Kidney (tissue), 14 donors: ENCODE measurements around the gene ST3GAL5. TPM values are rescaled to one million over a fixed set of nuclear protein-coding genes. Genes with fewer than 3 reads are reported as not detected.
A peak's percentile ranks its signal among the peaks of the same experiment; 100 is the strongest.

Experiments used
- DNase-seq, 5 donors: peaks; one replicate each; pipeline ENCODE4 v3.0.0-alpha.2; 2013 to 2020
- FAIRE-seq: peaks from 2 replicates; lab custom pipeline; 2012; peaks lifted over from hg19 to GRCh38; lab: Jason Lieb, UNC
- H3K27ac ChIP-seq, 2 donors: one replicate each; pipeline ENCODE4 v1.7.0; 2013; ENCODE audit warnings: low read depth in 2 of 2, low read length in 2 of 2, inconsistent platforms in 1 of 2
- H3K27me3 ChIP-seq: one replicate; pipeline ENCODE4 v1.7.1; 2013; ENCODE audit warnings: low read length, inconsistent platforms; ENCODE audit not compliant: control insufficient read depth, insufficient read depth
- H3K36me3 ChIP-seq, 3 donors: one replicate each; pipeline versions ENCODE4 v1.7.0 to v1.7.1; 2013; ENCODE audit warnings: low read length in 3 of 3, control low read depth in 1 of 3, inconsistent platforms in 1 of 3; ENCODE audit not compliant: insufficient read depth in 3 of 3, control insufficient read depth in 2 of 3
- H3K4me1 ChIP-seq, 3 donors: one replicate each; pipeline versions ENCODE4 v1.7.0 to v1.7.1; 2013; ENCODE audit warnings: low read length in 3 of 3, inconsistent platforms in 1 of 3, low read depth in 1 of 3; ENCODE audit not compliant: control insufficient read depth in 2 of 3, insufficient read depth in 2 of 3
- H3K4me3 ChIP-seq, 3 donors: one replicate each; pipeline versions ENCODE4 v1.7.0 to v1.8.1; 2013; ENCODE audit warnings: low read length in 3 of 3, control low read depth in 1 of 3, inconsistent platforms in 1 of 3
- H3K9ac ChIP-seq, 3 donors: one replicate each; pipeline versions ENCODE4 v1.7.0 to v1.7.1; 2013; ENCODE audit warnings: low read length in 3 of 3, control low read depth in 1 of 3, inconsistent platforms in 1 of 3
- H3K9me3 ChIP-seq, 3 donors: one replicate each; pipeline versions ENCODE4 v1.7.0 to v1.7.1; 2013; ENCODE audit warnings: low read length in 3 of 3, control low read depth in 1 of 3, inconsistent platforms in 1 of 3; ENCODE audit not compliant: control insufficient read depth in 2 of 3, insufficient read depth in 1 of 3
- intact Hi-C: fragments of 100-400 bp; cut with DNase I; formaldehyde crosslinking; loops from one replicate; pipeline ENCODE4 v1.11.1; 2022
- polyA plus RNA-seq: library from polyadenylated mRNA; stranded (reverse); fragments of 350-450 nt; fragmentation: Illumina TruSeq; extraction: RNeasy Lipid Tissue Mini Kit (QIAGEN cat#74804); gene quantifications from one replicate; pipeline ENCODE4 v1.2.3, GENCODE V29; 2014; ENCODE audit warnings: low read depth, low replicate concordance; ENCODE audit not compliant: insufficient read depth
- total RNA-seq: library from RNA; stranded (reverse); fragmentation: NEBNext Ultra II Directional; extraction: Animal tissue kit (Norgen Biotek cat#: 25700); gene quantifications from one replicate; pipeline ENCODE4 v1.2.1, GENCODE V29; 2021
- TF ChIP-seq, protein P1 (sequence below): IDR thresholded peaks from 3 replicates; pipeline ENCODE4 v1.5.1; 2012; ENCODE audit warnings: mild to moderate bottlenecking, moderate library complexity, borderline replicate concordance; ENCODE audit not compliant: insufficient read depth; ENCODE audit errors: extremely low read depth
- donor health status: control.
- donor health status: control.
- donor health status: control.
- donor health status: control.
- donor health status: control.
- donor health status: DM: yes; HTN: yes; CAD: no.
- donor health status: Normal renal cell carcinoma (clear cell type).

ST3GAL5 gene
- total and polyA plus RNA-seq, 2 donors from 2014 or later, result 7.0 to 14.6 TPM

DNA sequence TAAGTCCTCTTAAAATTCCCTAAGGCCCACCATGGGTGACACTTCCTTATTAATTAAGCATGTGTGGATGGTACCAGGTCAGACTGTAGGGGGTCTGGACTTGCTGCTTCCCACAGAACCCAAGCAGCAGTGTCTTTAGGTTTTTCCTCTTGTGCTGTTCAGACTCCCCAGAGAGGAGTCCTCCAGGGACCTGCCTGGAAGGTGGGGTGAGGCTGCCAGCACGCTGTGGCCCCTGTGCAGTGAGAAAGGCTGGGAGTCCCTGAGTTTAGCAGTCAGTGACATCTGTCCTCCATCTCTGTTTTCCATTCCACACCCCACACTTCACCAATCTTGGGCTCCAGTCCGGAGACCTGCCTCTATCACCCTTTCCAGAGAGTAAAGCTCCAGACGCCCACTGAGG, 18.0 kb upstream of the ST3GAL5 start:
- no peaks in the 10 kb centered on the region for H3K9me3 ChIP-seq
- H3K27ac ChIP-seq, result no peak overlapping the region
- H3K36me3 ChIP-seq, result no peaks in the 10 kb centered on the region
- peaks cover 0 to 2% (median 0%) of the 10 kb centered on the region in 3 donors for H3K4me1 ChIP-seq
- intact Hi-C loops, result no loop called here
- DNase-seq (no peak), FAIRE-seq (no peak)
- H3K9ac ChIP-seq, result no peak overlapping the region
- no peak overlapping the region for H3K4me3 ChIP-seq
- H3K27me3 ChIP-seq, result no peaks in the 10 kb centered on the region
- TF ChIP-seq, protein P1, sequence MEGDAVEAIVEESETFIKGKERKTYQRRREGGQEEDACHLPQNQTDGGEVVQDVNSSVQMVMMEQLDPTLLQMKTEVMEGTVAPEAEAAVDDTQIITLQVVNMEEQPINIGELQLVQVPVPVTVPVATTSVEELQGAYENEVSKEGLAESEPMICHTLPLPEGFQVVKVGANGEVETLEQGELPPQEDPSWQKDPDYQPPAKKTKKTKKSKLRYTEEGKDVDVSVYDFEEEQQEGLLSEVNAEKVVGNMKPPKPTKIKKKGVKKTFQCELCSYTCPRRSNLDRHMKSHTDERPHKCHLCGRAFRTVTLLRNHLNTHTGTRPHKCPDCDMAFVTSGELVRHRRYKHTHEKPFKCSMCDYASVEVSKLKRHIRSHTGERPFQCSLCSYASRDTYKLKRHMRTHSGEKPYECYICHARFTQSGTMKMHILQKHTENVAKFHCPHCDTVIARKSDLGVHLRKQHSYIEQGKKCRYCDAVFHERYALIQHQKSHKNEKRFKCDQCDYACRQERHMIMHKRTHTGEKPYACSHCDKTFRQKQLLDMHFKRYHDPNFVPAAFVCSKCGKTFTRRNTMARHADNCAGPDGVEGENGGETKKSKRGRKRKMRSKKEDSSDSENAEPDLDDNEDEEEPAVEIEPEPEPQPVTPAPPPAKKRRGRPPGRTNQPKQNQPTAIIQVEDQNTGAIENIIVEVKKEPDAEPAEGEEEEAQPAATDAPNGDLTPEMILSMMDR, result no peak

DNA sequence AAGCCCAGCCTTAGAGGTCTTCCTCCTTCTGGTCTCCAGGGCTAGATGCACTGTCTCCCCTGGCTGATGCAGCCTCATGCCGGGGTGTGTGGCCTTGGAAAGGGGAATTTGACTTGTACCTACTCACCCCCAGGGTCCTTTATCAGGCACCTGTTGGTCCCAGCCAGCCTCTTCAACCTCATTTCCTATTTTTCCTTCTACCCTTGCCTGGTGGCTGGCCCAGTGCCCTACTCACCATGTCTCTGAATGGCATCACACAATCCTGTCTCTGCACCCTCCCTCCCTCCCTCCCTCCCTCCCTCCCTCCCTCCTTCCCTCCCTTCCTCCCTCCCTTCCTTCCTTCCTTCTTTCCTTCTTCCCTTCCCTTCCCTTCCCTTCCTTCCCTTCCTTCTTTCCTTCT, 17.1 kb upstream of the ST3GAL5 start:
- FAIRE-seq, result no peak
- no peaks in the 10 kb centered on the region for H3K27me3 ChIP-seq

DNA sequence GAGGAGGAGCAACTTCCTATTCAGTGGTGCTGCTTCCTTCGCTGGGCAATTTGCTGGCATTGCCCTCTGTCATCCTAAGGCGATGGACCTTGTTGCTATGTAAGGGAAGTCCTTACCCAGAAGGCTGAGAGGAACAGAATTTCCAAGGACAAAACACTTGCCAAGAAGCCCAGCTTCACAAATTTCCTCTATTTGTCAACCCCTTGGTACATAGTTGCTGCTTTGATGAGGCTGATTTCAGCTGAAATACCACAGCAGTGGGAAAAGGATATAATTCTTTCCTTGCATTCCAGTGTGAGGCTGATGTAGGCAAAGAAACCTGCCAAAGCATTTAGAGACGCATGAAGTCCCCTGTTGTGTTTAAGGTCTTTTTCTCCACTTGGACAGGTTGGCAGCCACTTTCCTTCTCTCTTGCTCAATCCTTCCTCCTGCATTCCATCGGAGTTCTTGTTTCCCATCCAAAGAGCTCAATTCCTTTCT, 16.4 kb upstream of the ST3GAL5 start:
- TF ChIP-seq, protein P1, result no peak
- Histone ChIP-seq H3K27ac (no peak overlapping the region), H3K27me3 (no peaks in the 10 kb centered on the region), H3K4me3 (no peak overlapping the region), H3K36me3 (no peaks in the 10 kb centered on the region), H3K9me3 (no peaks in the 10 kb centered on the region), H3K9ac (no peak overlapping the region), H3K4me1 (peaks cover 0 to 2% (median 0%) of the 10 kb centered on the region in 3 donors)
- DNase-seq (peak in 2 of 5 donors; percentile 38 to 60), FAIRE-seq (no peak)
- intact Hi-C loops, result no loop called here

More for the DNA sequence above, 17.1 kb upstream of the ST3GAL5 start:
- intact Hi-C loops, result no loop called here
- H3K9ac ChIP-seq, result no peak overlapping the region
- no peak overlapping the region for H3K4me3 ChIP-seq
- no peak overlapping the region for H3K27ac ChIP-seq
- no peaks in the 10 kb centered on the region for H3K9me3 ChIP-seq
- DNase-seq, result no peak
- TF ChIP-seq, protein P1, result no peak
- H3K4me1 ChIP-seq, result peaks cover 0 to 2% (median 0%) of the 10 kb centered on the region in 3 donors
- no peaks in the 10 kb centered on the region for H3K36me3 ChIP-seq

DNA sequence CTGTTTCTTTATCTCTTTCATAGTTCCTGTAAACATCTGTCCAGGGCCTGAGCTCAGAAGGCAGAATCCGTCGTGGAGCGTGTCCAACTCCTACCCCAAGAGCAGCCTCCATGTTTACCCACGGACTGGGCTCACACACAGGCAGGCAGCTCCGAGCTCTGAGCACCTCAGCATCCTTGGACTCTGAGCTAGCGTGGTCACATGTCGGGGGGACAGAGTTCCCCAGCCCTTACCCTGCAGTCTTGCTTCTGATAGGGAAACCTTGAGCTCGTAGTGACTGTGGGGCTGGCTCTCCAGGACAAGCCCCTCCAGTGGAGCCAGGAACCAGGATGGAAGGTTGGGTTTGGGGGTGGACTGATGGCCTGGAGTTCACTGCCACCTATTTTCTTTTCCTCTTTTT, 15.1 kb upstream of the ST3GAL5 start:
- peaks cover 0 to 2% (median 0%) of the 10 kb centered on the region in 3 donors for H3K4me1 ChIP-seq
- H3K9me3 ChIP-seq, result no peaks in the 10 kb centered on the region
- H3K4me3 ChIP-seq, result no peak overlapping the region
- no peak overlapping the region for H3K27ac ChIP-seq
- no peaks in the 10 kb centered on the region for H3K36me3 ChIP-seq
- no peak overlapping the region for H3K9ac ChIP-seq
- DNase-seq (no peak), FAIRE-seq (no peak)
- TF ChIP-seq, protein P1, result no peak
- H3K27me3 ChIP-seq, result no peaks in the 10 kb centered on the region
- intact Hi-C loops, result no loop called here
